Body of pancreas (tissue), 4 donors: Measurements from ENCODE around the gene C1orf116. TPM values are rescaled to one million over a fixed set of nuclear protein-coding genes. Genes with fewer than 3 reads are reported as not detected.

ENCODE experiments used
- ATAC-seq: fragments of 150-250 bp; one replicate; pipeline ENCODE4 v1.9.1; 2016
- DNase-seq, 4 donors: peaks; one replicate each; pipeline ENCODE4 v3.0.0-alpha.2; 2019
- H3K27ac ChIP-seq, 4 donors: fragments of 200-600 bp; sonication (generic); 1 replicate in 3 of 4; 2 replicates in 1 of 4; pipeline versions ENCODE4 v1.5.1 to v1.6.1; 2016 to 2019; ENCODE audit warnings: mild to moderate bottlenecking in 1 of 4, mixed read lengths in 1 of 4, moderate library complexity in 1 of 4
- H3K27me3 ChIP-seq, 2 donors: fragments of 200-600 bp; sonication (generic); one replicate each; pipeline ENCODE4 v1.6.0; 2016; ENCODE audit warnings: mild to moderate bottlenecking in 1 of 2
- H3K36me3 ChIP-seq, 2 donors: fragments of 200-600 bp; sonication (generic); replicated peaks in 1 of 2; 2 replicates each; pipeline ENCODE4 v1.5.1; 2016; ENCODE audit warnings: low read depth in 2 of 2; ENCODE audit not compliant: insufficient read depth in 1 of 2
- H3K4me1 ChIP-seq: fragments of 200-600 bp; sonication (generic); one replicate; pipeline ENCODE4 v1.6.0; 2016
- H3K4me3 ChIP-seq, 2 donors: fragments of 200-600 bp; sonication (generic); 1 replicate in 1 of 2; 2 replicates in 1 of 2; pipeline ENCODE4 v1.5.1; 2016 to 2019
- H3K9me3 ChIP-seq, 3 donors: fragments of 200-600 bp; sonication (generic); 1 replicate in 2 of 3; 2 replicates in 1 of 3; pipeline ENCODE4 v1.5.1; 2016
- POLR2A ChIP-seq, 3 donors: fragments of 450-650 bp; IDR thresholded peaks; one replicate each; pipeline ENCODE4 v1.6.1; 2016; ENCODE audit warnings: antibody characterized with exemption in 3 of 3, mild to moderate bottlenecking in 2 of 3
- WGBS, 2 donors: methylation state at CpG; one replicate each; pipeline ENCODE4 v1.1.5; 2017; 5-methylcytosine and 5-hydroxymethylcytosine counted together
- intact Hi-C: fragments of 100-400 bp; cut with DNase I; formaldehyde crosslinking; loops from one replicate; pipeline ENCODE4 v1.15.1; 2023
- total RNA-seq, 2 donors: library from RNA; depleted of rRNA; stranded (reverse); fragments of >200 nt; gene quantifications; one replicate each; pipeline ENCODE4 v1.1.0, GENCODE V29; 2016
- TF ChIP-seq, protein P1 (sequence below), 7 experiments: fragments of 450-650 bp in 4 of 7; fragments of 200-600 bp in 3 of 7; sonication (generic) in 3 of 7; IDR thresholded peaks; one replicate each; pipeline ENCODE4 v1.5.1; 2016 to 2019; ENCODE audit warnings: antibody characterized with exemption in 7 of 7

C1orf116 gene
- total RNA-seq, 2 donors from 2014 or later: 11.2 to 23.3 TPM

GRCh38 chr1:206986402-206986801 is 46.2 kb downstream of the C1orf116 start:
- no peak for TF ChIP-seq POLR2A (IDR thresholded peaks at IDR 0.05)
- TF ChIP-seq, protein P1, sequence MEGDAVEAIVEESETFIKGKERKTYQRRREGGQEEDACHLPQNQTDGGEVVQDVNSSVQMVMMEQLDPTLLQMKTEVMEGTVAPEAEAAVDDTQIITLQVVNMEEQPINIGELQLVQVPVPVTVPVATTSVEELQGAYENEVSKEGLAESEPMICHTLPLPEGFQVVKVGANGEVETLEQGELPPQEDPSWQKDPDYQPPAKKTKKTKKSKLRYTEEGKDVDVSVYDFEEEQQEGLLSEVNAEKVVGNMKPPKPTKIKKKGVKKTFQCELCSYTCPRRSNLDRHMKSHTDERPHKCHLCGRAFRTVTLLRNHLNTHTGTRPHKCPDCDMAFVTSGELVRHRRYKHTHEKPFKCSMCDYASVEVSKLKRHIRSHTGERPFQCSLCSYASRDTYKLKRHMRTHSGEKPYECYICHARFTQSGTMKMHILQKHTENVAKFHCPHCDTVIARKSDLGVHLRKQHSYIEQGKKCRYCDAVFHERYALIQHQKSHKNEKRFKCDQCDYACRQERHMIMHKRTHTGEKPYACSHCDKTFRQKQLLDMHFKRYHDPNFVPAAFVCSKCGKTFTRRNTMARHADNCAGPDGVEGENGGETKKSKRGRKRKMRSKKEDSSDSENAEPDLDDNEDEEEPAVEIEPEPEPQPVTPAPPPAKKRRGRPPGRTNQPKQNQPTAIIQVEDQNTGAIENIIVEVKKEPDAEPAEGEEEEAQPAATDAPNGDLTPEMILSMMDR (IDR thresholded peaks at IDR 0.05): no peak
- intact Hi-C loops: no loop called here
- WGBS, 2 donors: 56 to 60% methylated on average over 3 of the region's 3 CpGs
- no peak overlapping the region for H3K4me3 ChIP-seq
- no peaks in the 10 kb centered on the region for H3K4me1 ChIP-seq
- no peak overlapping the region for H3K27ac ChIP-seq
- no peaks in the 10 kb centered on the region for H3K27me3 ChIP-seq
- no peak for DNase-seq
- H3K36me3 ChIP-seq: no peaks in the 10 kb centered on the region
- no peaks in the 10 kb centered on the region for H3K9me3 ChIP-seq
- no peak for ATAC-seq

- no peaks in the 10 kb centered on the region for H3K4me1 ChIP-seq
- no peak overlapping the region for H3K27ac ChIP-seq
- ATAC-seq (no peak), DNase-seq (no peak)
- H3K36me3 ChIP-seq: no peaks in the 10 kb centered on the region
- no peaks in the 10 kb centered on the region for H3K9me3 ChIP-seq
- 71 to 75% methylated on average over 10 of the region's 10 CpGs for WGBS, 2 donors
- intact Hi-C loops: no loop called here
- H3K27me3 ChIP-seq: no peaks in the 10 kb centered on the region
- no peak overlapping the region for H3K4me3 ChIP-seq
- TF ChIP-seq, protein P1 (IDR thresholded peaks at IDR 0.05): no peak
- TF ChIP-seq POLR2A (IDR thresholded peaks at IDR 0.05): no peak
Measured at GRCh38 chr1:206985162-206985749, 47.3 kb downstream of the C1orf116 start.

- ATAC-seq (peak; percentile 85), DNase-seq (peak; percentile 64 to 76 (median 72))
- intact Hi-C loops: no loop called here
- no peaks in the 10 kb centered on the region for H3K36me3 ChIP-seq
- WGBS, 2 donors: 14% methylated on average over 4 of the region's 4 CpGs
- no peak for TF ChIP-seq POLR2A (IDR thresholded peaks at IDR 0.05)
- TF ChIP-seq, protein P1 (IDR thresholded peaks at IDR 0.05): peak; percentile 45 to 81 (median 73)
- no peaks in the 10 kb centered on the region for H3K4me1 ChIP-seq
- H3K27me3 ChIP-seq: no peaks in the 10 kb centered on the region
- H3K27ac ChIP-seq: no peak overlapping the region
- no peak overlapping the region for H3K4me3 ChIP-seq
- H3K9me3 ChIP-seq: no peaks in the 10 kb centered on the region
Measured at GRCh38 chr1:206982216-206982615, 50.3 kb downstream of the C1orf116 start.

- ATAC-seq: peak; percentile 66
Measured at GRCh38 chr1:206979379-206980043, 53.0 kb downstream of the C1orf116 start.

More at GRCh38 chr1:206979379-206980043, 53.0 kb downstream of the C1orf116 start:
- H3K27ac ChIP-seq: no peak overlapping the region
- no peak for TF ChIP-seq POLR2A (IDR thresholded peaks at IDR 0.05)
- TF ChIP-seq, protein P1 (IDR thresholded peaks at IDR 0.05): peak in 6 of 7 experiments; percentile 25 to 76 (median 56)
- WGBS, 2 donors: 66 to 74% methylated on average over 3 of the region's 3 CpGs
- no peaks in the 10 kb centered on the region for H3K4me1 ChIP-seq
- intact Hi-C loops: no loop called here
- H3K36me3 ChIP-seq: no peaks in the 10 kb centered on the region
- H3K9me3 ChIP-seq: no peaks in the 10 kb centered on the region
- no peaks in the 10 kb centered on the region for H3K27me3 ChIP-seq
- peak in 2 of 4 donors; percentile 13 to 28 for DNase-seq
- no peak overlapping the region for H3K4me3 ChIP-seq
